DLD1 (cell line): ENCODE results near the gene NCR2.

ENCODE experiments used
- in situ Hi-C: cut with HindIII; loops from 2 replicates; pipeline ENCODE4 v1.10.0; 2017; ENCODE audit warnings: low sequenced_read_pairs

NCR2 gene

GRCh38 chr6:41331401-41332150, 3.8 kb upstream of the NCR2 start:
- in situ Hi-C loops = no loop called here

- in situ Hi-C loops = no loop called here
Measured at GRCh38 chr6:41332241-41332640, 3.2 kb upstream of the NCR2 start.

GRCh38 chr6:41332842-41333736, 2.3 kb upstream of the NCR2 start:
- in situ Hi-C loops = no loop called here

GRCh38 chr6:41334482-41335040, 847 bp upstream of the NCR2 start:
- in situ Hi-C loops = no loop called here

- in situ Hi-C loops = no loop called here
Measured at GRCh38 chr6:41335943-41336342, 535 bp downstream of the NCR2 start.

- in situ Hi-C loops = no loop called here
Measured at GRCh38 chr6:41336824-41337223, 1.4 kb downstream of the NCR2 start.

GRCh38 chr6:41337709-41338108, 2.3 kb downstream of the NCR2 start:
- in situ Hi-C loops = no loop called here

- in situ Hi-C loops = no loop called here
Measured at GRCh38 chr6:41338659-41339058, 3.3 kb downstream of the NCR2 start.

GRCh38 chr6:41341580-41341979, 6.2 kb downstream of the NCR2 start:
- in situ Hi-C loops = no loop called here

GRCh38 chr6:41342241-41342640, 6.8 kb downstream of the NCR2 start:
- in situ Hi-C loops = no loop called here

GRCh38 chr6:41343641-41344187, 8.3 kb downstream of the NCR2 start:
- in situ Hi-C loops = no loop called here

- in situ Hi-C loops = no loop called here
Measured at GRCh38 chr6:41344876-41345275, 9.5 kb downstream of the NCR2 start.

- in situ Hi-C loops = no loop called here
Measured at GRCh38 chr6:41345901-41346300, 10.5 kb downstream of the NCR2 start.

- in situ Hi-C loops = no loop called here
Measured at GRCh38 chr6:41346441-41346840, 11.0 kb downstream of the NCR2 start.

- in situ Hi-C loops = no loop called here
Measured at GRCh38 chr6:41347378-41348050, 12.1 kb downstream of the NCR2 start.

GRCh38 chr6:41348934-41349333, 13.5 kb downstream of the NCR2 start:
- in situ Hi-C loops = no loop called here

GRCh38 chr6:41352396-41352795, 17.0 kb downstream of the NCR2 start:
- in situ Hi-C loops = no loop called here

- in situ Hi-C loops = no loop called here
Measured at GRCh38 chr6:41352907-41353306, 17.5 kb downstream of the NCR2 start.

- in situ Hi-C loops = no loop called here
Measured at GRCh38 chr6:41353333-41353732, 17.9 kb downstream of the NCR2 start.

- in situ Hi-C loops = no loop called here
Measured at GRCh38 chr6:41355952-41356351, 20.5 kb downstream of the NCR2 start.

GRCh38 chr6:41356825-41357224, 21.4 kb downstream of the NCR2 start:
- in situ Hi-C loops = no loop called here
